Activated T-cell treated with anti-CD3 and anti-CD28 coated beads for 1 hour (primary cell): Measurements from ENCODE around the gene AMDHD1.

Experiments used
- DNase-seq: peaks from one replicate; pipeline ENCODE4 v3.0.0-alpha.2; 2020; ENCODE audit warnings: low read depth

AMDHD1 gene

GRCh38 chr12:95995238-95996031 is 52.3 kb downstream of the AMDHD1 start:
- DNase-seq = no peak

GRCh38 chr12:95996034-95996658 is 53.0 kb downstream of the AMDHD1 start, which contains the start of gene HAL:
Gene HAL (minus strand): TSS chr12:95996344. CDS start chr12:95995910, 434 bp downstream.
- DNase-seq = no peak

- DNase-seq = no peak
Observed at GRCh38 chr12:95997276-95997675, 54.1 kb downstream of the AMDHD1 start.

- no peak for DNase-seq
Observed at GRCh38 chr12:95997911-95998510, 54.9 kb downstream of the AMDHD1 start.

- peak; percentile 14 for DNase-seq
Observed at GRCh38 chr12:95998611-95999286, 55.6 kb downstream of the AMDHD1 start.

GRCh38 chr12:95999484-95999883 is 56.4 kb downstream of the AMDHD1 start:
- no peak for DNase-seq

GRCh38 chr12:96000858-96001257 is 57.7 kb downstream of the AMDHD1 start:
- DNase-seq = no peak

GRCh38 chr12:96006727-96007126 is 63.6 kb downstream of the AMDHD1 start:
- no peak for DNase-seq

- DNase-seq = no peak
Observed at GRCh38 chr12:96007729-96008128, 64.6 kb downstream of the AMDHD1 start.

GRCh38 chr12:96014943-96015599 is 71.9 kb downstream of the AMDHD1 start:
- DNase-seq = no peak

- no peak for DNase-seq
Observed at GRCh38 chr12:96015672-96016071, 72.5 kb downstream of the AMDHD1 start.
